NCI-H774 (cell line): ENCODE results near the gene PPT1.

ENCODE experiments used
- DNase-seq: peaks from one replicate; lab custom pipeline; 2025; lab: John Stamatoyannopoulos, UW

The PPT1 gene

DNA sequence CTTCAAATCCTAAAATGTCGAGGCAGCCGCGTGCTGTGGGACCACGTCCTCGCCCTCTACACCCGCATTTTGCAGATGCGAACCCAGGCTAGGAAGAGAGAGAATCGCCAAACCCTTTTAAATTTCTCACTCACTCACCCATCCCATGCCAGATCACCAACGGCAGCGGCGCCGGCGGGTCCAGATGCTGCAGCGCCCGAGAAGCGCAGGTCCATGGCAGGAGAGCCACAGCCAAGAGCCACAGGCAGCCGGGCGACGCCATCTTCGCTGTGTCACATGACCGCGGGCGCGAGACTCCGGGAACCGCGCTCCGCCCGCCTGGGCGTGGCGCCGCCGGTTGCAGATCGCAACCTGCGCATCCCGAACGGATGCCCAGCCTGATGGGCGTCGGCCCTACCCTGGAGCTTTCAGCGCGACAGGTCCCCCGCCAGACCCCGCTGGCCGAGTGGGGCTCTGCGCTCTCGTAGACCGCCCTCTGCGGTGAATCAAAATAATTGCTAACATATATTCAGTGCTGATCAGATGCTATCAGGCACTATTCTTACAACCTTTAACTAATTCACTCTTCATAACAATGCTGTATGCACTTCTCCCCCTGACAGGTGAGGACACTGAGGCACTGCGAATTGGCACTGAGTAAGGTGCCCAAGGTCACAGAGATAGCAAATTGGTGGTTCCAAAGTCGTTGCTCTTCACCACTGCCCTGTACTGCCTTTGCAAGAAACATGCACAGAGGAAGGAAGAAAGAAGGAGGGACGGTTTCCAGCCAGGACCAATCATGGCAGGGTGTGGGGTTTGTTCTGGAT, at the start of gene PPT1:
Gene PPT1 (minus strand): TSS at position 276 of the 806 bp plus-strand sequence. CDS start 14 bp downstream, at position 262.
- peak; percentile 91 for DNase-seq

DNA sequence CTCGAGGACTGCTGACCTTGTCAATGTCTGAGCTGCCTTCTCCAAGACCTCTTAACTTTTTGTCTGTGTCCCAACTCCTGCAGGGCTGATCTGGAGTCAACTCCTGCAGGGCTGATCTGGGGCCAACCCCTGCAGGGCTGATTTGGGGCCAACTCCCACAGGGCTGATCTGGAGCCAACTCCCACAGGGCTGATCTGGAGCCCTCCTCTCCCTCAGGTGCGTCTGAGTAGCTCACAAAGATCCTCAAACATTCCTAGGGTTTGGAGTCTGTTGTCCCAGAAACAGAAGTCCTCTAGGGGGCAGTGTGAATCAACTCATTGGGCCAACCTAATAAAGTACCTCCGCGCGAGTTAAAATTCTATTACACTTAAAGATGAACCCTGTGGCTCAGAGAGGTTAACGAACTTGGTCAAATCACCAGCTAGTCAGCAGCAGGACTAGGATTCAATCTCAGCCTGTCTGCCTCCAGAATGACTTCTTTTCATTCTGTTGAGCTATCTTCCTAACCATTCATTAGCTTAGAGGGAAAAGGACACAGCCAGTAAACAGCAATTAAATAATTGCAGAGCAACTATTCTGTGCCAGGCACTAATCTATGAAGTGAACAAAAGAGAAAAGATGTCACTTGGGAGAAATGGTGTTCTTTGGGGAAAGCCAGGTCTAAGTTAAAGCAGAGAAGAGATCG, 47.0 kb upstream of the PPT1 start:
- DNase-seq: peak; percentile 73

DNA sequence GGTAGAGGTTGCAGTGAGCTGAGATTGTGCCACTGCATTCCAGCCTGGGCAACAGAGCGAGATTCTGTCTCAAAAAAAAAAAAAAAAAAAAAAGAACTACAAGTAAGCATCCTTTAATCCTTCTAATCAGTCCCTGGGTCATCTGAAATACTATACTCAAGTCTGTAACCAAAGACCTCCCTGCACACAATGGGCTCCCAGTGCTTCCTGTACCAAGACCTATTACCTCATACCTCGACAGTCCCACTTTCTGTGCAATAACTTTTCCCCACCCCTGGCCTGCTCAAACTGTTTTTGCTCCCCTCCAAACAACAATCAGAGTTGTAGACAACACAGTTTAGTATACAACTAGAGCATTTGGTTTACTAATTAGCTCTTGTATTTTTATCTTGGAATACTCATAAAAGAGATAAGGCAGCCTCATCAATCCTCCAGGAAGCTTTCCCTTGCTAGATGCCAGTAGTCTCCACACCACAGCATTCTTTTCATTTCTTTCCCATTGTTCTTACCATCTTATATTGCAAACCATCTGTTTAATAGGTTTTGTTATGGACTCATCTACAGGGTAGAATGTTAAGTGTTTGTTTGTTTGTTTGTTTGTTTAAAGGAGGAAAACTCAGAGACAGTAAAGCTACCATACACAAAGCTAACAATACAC, 45.0 kb upstream of the PPT1 start:
- no peak for DNase-seq

DNA sequence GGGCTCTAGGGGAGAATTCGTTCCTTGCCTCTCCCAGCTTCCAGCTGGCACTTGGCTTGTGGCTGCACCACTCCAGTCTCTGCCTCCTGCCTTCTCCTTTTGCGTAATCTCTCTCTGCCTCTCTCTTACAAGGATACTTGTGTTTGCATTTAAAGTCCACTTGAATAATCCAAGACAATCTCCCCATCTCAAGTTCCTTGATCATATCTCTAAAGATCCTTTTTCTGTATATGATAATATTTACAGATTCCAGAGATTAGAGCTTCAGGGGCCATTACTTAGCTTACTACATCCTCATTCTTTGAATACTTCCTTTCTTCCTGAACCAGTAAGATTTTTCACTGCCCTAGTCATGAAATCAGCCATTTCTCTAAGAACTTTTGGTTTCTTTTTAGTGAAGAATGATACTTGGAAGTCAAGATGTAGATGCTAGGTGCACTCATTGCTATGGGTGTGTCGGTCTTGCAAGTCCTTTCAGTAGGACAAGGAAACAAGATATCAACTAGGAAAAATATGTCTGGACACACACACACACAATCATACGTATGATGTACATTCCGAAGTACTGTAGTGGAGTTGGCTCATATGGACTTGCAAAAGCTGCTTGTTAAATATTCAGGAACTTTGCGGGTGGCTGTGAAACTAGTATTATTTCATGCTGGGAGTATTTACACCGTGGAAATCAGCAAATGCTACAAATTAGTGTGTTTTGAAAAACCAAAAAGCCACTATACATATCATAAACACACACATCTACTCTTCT, 43.3 kb upstream of the PPT1 start:
- no peak for DNase-seq

DNA sequence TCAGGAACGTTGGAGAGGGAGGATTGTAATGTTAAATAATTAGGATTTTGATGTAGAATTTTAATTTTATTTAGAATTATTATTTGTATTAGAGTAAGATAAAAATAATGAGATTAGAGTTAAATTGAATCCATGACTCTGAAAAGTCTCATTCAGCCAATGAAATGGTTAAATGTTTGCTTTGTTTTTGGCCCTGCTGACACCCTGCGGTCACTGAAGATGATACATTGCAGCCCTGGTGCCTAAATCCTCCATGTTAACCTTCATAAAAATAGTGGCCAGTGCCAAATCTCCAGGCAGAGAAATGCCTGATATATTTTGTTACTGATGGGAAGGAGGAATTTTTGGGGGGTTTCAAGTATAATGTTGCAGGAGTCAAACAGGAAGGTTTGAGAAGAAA, 36.8 kb upstream of the PPT1 start:
- DNase-seq: no peak

DNA sequence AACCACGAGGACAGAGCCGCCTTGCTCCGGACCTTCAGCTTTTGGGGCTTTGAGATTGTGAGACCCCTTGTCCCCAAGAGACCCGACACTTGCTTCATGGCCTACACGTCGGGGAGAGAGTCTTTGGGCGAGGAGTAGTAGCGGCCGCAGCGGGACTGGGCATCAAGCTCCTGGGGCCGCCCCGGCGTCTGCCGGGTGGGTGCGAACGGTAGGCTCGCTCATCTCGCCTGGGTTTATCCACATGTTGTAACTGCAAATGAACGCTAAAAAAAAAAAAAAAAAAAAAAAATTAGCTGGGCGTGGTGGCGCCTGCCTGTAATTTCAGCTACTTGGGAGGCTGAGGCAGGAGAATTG, 36.2 kb upstream of the PPT1 start:
- no peak for DNase-seq

DNA sequence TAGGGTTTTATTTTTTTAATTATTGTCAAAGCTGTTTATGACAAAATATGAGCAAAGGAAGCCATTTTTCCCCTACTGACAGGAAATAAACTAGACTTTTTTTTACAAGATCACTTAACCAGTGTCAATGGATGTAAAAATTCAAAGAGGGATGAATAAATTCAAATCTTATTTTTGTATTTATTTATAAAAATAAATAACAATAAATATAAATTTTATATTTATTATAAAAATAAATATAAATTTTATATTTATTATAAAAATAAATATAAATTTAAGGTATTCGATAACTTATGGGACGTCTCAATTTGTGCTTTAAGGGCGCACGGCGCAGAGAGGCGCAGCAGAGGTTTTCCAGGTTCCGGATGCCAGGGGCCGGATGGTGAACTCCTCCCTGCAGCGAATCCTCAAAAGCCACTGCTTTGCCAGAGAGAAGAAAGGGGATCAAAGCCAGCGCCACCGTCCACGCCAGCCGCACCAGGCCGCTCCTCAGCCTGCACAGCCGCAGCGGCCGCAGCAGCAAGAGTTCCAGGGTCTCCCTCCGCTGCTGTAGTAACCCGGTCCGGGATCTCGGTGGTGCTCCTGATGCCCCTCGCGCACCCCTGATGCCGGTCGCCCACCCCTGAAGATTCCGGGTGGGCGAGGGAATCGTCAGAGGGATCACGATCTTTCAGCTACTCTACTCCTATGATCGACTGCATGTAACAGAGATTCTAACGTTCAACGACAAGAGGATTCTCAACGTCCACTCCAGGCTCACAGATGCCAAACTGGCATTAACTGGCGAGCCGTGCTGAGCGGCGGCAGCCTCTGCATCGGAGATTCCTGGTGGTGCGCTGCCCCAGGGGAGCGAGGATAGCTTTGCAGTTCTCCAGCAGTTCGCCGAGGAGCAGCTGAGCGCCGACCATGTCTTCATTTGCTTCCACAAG, 35.6 kb upstream of the PPT1 start:
- DNase-seq: no peak

DNA sequence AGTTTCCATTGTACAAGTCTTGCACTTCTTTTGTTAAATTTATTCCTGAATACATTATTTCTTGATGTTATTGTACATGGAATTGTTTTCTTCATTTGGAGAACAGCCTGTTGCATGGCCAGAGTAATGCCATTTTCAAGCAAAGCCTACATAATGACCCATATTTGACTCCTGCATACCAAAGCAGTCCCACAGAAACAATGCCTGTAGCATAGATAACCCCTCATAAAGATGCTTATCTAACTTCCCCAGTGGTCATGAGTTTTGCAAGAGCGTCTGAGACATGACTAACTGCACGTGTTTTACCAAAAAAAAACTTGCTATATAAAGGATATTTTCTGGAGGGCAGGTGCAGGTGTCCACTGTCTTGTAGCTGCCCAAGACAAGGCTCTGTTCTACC, 33.8 kb upstream of the PPT1 start:
- DNase-seq: no peak

DNA sequence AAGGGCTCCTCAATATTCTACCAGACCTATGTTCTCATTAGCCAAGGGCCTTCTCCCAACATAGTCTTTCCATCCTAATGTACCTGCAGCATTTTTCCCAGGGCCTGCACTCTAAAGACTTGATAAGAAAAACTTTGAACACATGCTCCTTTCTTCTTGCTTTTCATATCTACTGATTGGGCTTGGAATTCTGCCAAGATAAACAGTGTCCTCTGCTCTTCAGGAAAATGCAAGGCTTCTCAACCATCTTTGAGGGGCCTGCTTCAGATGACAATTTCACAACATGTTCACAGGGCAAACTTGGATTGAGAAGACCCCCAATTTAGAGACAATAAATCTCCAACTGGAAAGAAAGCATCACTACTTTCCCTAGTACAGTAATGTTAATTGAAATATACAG, 25.8 kb upstream of the PPT1 start:
- no peak for DNase-seq

DNA sequence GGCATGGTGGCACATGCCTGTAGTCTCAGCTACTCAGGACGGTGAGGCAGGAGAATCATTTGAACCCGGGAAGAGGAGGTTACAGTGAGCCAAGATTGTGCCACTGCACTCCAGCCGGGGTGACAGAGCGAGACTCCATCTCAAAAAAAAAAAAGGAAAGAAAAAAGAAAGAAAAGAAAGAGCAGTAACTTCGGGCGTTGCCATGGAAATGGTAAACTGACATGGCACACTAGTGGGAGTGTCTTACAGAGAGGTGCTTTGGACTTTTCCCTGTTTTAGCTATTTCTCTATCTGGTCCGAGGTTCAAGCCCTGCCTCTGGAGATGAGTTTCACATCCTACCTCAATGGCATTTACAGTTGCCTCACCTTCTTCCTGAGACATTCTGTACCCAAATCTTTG, 23.1 kb upstream of the PPT1 start:
- DNase-seq: no peak

DNA sequence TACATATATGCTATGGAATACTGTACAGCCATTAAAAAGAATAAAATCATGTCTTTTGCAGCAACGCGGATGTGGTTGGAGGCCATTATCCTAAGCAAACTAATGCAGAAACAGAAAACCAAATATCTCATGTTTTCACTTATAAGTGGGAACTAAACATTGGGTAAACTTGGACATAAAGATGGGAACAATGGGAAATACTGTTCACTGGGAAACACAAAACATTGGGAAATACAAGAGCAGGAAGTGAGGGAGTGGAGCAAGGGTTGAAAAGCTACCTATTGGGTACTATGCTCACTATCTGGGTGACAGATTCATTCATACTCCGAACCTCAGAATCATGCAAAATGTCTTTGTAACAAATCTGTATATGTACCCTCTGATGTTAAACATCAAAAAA, 17.3 kb upstream of the PPT1 start:
- DNase-seq: no peak

DNA sequence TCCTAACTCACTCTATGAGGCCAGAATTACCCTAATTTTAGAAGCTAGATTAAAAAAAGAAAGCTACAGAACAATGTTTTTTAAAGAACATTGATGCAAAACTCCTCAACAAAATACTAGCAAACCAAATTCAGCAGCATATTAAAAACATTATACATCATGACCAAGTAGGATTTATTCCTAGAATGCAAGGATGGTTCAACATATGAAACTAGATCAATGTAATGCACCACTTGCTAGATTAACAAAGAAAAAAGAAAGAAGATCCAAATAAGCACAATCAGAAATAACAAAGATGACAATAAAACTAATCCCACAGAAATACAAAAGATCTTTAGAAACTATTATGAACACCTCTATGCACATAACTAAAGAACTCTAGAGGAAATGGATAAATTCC, 13.3 kb upstream of the PPT1 start:
- DNase-seq: no peak

DNA sequence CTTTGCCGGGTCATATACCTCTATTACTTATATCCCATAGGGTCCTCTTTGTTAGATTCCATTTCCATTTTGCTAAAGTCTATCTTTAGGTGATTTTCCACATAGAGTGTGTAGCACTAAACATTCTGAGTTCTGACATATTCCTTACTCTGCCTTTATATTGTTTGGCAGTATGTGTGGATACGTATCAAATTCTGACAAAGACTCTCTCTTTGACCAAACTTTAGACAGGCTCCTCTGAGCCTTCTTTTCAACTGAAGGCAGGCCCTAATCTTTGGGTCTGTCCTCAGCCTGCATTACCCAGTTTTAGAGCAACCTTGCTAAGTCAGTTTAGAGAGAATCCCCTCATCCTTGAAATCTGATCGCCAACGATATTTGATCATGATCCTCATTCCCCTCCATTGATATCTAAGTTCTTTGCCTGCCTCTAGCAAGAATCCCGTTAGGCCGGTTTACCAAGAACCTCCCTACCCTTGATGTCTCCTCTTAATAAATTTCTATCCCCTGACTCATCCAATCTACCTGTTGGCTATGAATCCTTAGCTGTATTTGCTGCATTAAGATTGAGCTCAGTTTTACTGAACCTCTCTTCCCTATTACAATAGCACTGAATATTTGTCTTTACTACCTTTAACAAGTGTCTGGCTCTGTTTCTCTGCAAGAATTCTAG, 10.4 kb upstream of the PPT1 start:
- DNase-seq: no peak

DNA sequence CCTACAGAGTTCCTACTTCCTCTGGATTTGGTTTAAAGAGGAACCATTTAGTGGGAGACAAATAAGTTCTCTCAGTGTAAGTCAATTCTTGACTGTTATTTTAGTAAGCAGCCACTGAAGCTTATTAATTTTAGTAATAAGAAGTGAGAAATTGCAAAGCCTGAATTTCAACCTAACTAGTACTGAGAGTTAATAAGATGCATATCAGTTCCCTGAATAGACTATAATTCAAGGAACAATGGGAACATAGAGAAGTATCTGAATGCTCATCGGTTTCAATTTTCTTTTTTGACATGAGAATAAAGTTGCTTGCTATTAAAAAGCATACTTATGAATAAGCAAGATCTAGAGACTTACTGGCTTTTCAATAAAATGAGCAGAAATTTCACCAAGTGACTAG, 8.0 kb upstream of the PPT1 start:
- no peak for DNase-seq

DNA sequence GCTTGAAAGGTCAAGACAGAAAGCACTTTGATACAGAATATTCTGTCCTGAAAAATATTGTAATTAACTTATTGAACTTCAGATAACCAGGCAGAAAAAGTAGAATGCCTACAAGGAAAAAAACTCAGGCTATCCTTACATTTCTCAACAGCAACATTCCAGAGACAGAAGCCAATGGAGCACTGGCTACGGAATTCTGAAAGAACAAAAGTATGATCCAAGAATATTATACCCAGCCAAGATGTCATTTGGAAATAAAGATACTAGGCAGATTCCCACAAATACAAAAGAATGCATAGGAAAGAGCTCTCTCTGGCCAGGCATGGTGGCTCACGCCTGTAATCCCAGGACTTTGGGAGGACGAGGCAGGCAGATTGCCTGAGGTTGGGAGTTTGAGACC, 5.8 kb upstream of the PPT1 start:
- no peak for DNase-seq

DNA sequence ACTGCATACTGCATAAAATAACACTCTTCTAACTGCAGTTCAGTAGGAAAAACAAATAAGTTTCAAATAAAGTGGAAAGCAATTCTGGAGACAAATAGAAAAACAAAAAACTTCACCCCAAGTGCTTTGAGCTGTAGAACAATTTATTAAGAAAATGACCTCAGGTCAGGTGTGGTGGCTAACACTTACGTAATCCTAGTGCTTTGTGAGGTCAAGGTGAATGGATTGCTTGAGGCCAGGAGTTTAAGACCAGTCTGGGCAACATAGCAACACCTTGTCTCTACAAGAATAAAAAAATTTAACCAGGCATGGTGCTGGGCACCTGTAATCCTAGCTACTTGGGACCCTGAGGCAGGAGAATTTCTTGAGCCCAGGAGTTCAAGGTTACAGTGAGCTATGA, 5.0 kb upstream of the PPT1 start:
- DNase-seq: no peak

DNA sequence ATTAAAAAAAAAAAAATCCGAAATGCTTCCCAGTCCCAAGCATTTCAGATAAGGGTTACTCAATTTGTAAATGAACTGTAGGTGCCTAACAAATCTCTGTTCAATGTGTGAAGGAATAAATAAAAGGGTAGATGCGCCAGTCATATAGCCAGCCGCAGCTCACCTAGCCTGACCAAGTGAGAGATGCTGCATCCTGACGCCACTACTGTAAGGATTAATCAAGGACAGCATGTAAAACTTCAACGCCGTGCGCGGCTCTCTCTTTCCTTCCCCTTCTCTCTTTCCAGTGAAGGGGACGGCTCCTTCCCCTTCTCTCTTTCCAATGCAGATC, 441 bp downstream of the PPT1 start:
- no peak for DNase-seq

DNA sequence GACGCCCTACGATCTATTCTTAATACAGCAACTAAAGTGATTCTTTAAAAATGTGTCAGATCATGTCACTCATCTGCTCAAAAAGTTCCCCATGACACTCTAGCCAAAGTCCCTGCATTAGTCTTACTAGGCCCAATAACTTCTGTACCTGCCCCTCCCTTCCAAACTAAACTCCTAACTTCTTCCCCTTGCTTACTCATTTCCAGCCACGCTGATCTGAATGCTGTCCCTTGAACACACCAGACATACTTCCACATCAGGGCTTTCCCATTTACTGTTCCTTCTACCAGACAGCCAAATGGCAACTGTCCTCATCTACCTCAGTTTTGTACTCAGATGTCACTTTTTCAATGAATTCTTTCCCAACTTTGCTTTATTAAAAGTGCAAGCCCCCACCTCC, 1.2 kb downstream of the PPT1 start:
- DNase-seq: no peak

DNA sequence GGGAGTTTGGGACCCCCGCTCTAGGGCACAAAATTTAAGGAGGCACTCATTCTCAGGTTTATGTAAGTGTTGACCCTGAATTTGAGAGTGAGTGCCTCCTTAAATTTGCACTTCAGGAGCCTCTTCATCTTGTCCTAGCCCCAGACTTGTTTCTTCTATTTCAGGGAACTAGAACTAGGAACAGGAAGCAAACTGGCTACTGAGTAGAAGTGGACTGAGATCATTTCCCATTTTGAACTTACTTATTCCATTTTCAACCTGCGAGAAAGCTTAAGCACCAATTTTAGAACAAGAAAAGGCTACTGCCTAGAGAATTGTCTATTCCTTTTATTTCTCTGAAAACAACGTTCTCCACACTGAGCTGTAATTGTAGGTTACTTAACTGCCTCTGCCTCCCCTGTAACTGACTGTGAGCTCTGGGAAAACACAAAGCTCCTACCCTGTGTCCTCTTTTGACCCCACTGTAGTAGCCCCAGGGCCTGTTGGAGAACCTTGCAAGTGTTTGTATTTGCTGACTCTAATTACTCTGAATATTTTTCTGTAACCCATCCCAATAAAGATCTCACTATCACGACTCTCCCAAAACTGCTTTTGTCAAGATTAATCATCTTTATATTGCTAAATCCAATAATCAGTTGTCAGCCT, 2.5 kb downstream of the PPT1 start:
- DNase-seq: no peak
